WTC11 (cell line): Measurements from ENCODE around the gene COL26A1.

Source experiments
- NR2C2 ChIP-seq: sonication (generic); formaldehyde crosslinking; IDR thresholded peaks from 2 replicates; pipeline ENCODE4 v1.8.0; 2022; ENCODE audit warnings: mild to moderate bottlenecking, missing genetic modification reagents
- SP1 ChIP-seq: sonication (generic); formaldehyde crosslinking; conservative IDR thresholded peaks from 2 replicates; pipeline ENCODE4 v1.8.1; 2022; ENCODE audit warnings: missing genetic modification reagents
- ZNF396 ChIP-seq: fragments of 250-450 bp; sonication (Bioruptor Pico); IDR thresholded peaks from 2 replicates; pipeline ENCODE4 v1.8.0; 2021; ENCODE audit warnings: mild to moderate bottlenecking, moderate library complexity, borderline replicate concordance
- TF ChIP-seq, protein P1 (sequence below): fragments of 200-600 bp; IDR thresholded peaks from 2 replicates; pipeline ENCODE4 v1.8.0; 2022; ENCODE audit warnings: antibody characterized with exemption
- TF ChIP-seq, protein P2 (sequence below): sonication (generic); formaldehyde crosslinking; IDR thresholded peaks from 2 replicates; pipeline ENCODE4 v1.8.1; 2023; ENCODE audit warnings: mild to moderate bottlenecking, missing genetic modification reagents, moderate library complexity
- TF ChIP-seq, protein P3 (sequence below): sonication (generic); formaldehyde crosslinking; IDR thresholded peaks from 2 replicates; pipeline ENCODE4 v1.8.1; 2022; ENCODE audit warnings: low read depth, missing genetic modification reagents, borderline replicate concordance
- TF ChIP-seq, protein P4 (sequence below): sonication (generic); formaldehyde crosslinking; IDR thresholded peaks from 2 replicates; pipeline ENCODE4 v1.8.0; 2022; ENCODE audit warnings: mild to moderate bottlenecking, missing genetic modification reagents

DNA sequence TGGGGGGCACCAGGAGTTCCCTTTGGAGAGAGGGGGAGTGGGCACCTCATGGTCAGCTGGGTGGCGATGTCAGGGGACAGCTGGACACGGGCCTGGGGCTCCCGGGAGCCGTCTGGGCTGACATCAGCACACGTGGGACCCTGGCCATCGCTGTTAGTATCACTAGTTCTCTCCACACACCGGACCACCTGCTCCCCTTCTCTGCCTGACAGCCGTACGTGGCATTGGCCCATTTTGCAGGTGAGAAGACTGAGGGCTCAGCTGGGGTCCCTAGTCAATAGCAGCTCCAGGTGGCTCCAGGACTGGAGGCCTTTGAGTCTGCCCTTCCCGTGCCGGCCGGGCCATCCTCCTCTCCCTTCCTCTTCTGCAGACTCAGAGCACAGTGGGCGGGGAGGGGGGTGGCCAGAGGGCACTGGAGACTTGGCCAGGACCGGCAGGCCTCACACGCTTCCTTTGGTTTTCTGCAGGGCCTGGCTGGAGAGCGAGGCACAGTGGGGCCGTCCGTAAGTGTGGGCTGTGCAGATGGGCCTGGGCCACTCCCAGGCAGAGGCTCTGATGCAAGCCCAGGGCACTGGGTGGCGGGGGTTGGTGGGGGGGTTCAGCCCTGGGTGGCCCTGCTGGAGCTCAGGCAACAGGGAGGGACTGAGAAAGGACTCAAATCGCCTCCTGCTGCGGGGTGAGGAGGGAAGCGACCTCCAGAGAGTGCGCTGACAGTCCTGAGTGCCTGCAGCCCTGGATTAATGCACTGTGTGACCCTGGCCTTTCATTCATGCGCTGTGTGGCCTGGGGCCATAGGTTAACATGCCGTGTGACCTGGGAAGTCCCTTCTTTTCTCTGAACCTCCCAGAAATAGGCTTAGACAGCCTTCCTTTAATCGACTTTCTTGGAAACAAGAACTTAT, 188.2 kb downstream of the COL26A1 start:
- TF ChIP-seq, protein P1, sequence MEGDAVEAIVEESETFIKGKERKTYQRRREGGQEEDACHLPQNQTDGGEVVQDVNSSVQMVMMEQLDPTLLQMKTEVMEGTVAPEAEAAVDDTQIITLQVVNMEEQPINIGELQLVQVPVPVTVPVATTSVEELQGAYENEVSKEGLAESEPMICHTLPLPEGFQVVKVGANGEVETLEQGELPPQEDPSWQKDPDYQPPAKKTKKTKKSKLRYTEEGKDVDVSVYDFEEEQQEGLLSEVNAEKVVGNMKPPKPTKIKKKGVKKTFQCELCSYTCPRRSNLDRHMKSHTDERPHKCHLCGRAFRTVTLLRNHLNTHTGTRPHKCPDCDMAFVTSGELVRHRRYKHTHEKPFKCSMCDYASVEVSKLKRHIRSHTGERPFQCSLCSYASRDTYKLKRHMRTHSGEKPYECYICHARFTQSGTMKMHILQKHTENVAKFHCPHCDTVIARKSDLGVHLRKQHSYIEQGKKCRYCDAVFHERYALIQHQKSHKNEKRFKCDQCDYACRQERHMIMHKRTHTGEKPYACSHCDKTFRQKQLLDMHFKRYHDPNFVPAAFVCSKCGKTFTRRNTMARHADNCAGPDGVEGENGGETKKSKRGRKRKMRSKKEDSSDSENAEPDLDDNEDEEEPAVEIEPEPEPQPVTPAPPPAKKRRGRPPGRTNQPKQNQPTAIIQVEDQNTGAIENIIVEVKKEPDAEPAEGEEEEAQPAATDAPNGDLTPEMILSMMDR = no peak
- TF ChIP-seq, protein P2, sequence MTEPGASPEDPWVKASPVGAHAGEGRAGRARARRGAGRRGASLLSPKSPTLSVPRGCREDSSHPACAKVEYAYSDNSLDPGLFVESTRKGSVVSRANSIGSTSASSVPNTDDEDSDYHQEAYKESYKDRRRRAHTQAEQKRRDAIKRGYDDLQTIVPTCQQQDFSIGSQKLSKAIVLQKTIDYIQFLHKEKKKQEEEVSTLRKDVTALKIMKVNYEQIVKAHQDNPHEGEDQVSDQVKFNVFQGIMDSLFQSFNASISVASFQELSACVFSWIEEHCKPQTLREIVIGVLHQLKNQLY (CRISPR knock-in tag) = no peak
- TF ChIP-seq NR2C2 (no peak), ZNF396 (CRISPR knock-in tag) (no peak), SP1 (CRISPR knock-in tag) (no peak)
- TF ChIP-seq, protein P3, sequence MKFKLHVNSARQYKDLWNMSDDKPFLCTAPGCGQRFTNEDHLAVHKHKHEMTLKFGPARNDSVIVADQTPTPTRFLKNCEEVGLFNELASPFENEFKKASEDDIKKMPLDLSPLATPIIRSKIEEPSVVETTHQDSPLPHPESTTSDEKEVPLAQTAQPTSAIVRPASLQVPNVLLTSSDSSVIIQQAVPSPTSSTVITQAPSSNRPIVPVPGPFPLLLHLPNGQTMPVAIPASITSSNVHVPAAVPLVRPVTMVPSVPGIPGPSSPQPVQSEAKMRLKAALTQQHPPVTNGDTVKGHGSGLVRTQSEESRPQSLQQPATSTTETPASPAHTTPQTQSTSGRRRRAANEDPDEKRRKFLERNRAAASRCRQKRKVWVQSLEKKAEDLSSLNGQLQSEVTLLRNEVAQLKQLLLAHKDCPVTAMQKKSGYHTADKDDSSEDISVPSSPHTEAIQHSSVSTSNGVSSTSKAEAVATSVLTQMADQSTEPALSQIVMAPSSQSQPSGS (CRISPR knock-in tag) = no peak
- TF ChIP-seq, protein P4, sequence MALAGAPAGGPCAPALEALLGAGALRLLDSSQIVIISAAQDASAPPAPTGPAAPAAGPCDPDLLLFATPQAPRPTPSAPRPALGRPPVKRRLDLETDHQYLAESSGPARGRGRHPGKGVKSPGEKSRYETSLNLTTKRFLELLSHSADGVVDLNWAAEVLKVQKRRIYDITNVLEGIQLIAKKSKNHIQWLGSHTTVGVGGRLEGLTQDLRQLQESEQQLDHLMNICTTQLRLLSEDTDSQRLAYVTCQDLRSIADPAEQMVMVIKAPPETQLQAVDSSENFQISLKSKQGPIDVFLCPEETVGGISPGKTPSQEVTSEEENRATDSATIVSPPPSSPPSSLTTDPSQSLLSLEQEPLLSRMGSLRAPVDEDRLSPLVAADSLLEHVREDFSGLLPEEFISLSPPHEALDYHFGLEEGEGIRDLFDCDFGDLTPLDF (CRISPR knock-in tag) = no peak
